GM21526 (cell line): ENCODE measurements around the gene PHF13.
A peak's percentile ranks its signal among the peaks of the same experiment; 100 is the strongest.

ENCODE experiments used
- ATAC-seq: cut with Tn5 transposase; IDR thresholded peaks from one replicate; pipeline ENCODE4 v1.9.1; 2021; ENCODE audit warnings: moderate library complexity; ENCODE audit not compliant: unreplicated experiment, low FRiP score

Gene PHF13

GRCh38 chr1:6613361-6614018 is at the start of gene PHF13:
PHF13 (plus strand) TSS chr1:6613731; CDS start chr1:6614067, 336 bp downstream.
- ATAC-seq: peak; percentile 84

GRCh38 chr1:6569033-6569432 is 44.5 kb upstream of the PHF13 start:
- no peak for ATAC-seq

GRCh38 chr1:6570100-6570499 is 43.4 kb upstream of the PHF13 start:
- ATAC-seq: no peak

GRCh38 chr1:6570987-6571386 is 42.5 kb upstream of the PHF13 start:
- no peak for ATAC-seq

GRCh38 chr1:6572653-6573383 is 40.7 kb upstream of the PHF13 start:
- ATAC-seq: no peak

- no peak for ATAC-seq
Observed at GRCh38 chr1:6574025-6574620, 39.4 kb upstream of the PHF13 start.

GRCh38 chr1:6574818-6575217 is 38.7 kb upstream of the PHF13 start:
- ATAC-seq: no peak

GRCh38 chr1:6577831-6578525 is 35.6 kb upstream of the PHF13 start:
- ATAC-seq: no peak

- ATAC-seq: no peak
Observed at GRCh38 chr1:6578624-6579373, 34.7 kb upstream of the PHF13 start.

- ATAC-seq: peak; percentile 95
Observed at GRCh38 chr1:6579374-6580118, 34.0 kb upstream of the PHF13 start, which contains the start of gene ZBTB48. ZBTB48 (plus strand) TSS chr1:6579994; CDS start chr1:6580610, 616 bp downstream.

GRCh38 chr1:6580119-6580592 is 33.4 kb upstream of the PHF13 start:
- ATAC-seq: no peak

GRCh38 chr1:6580593-6581409 is 32.7 kb upstream of the PHF13 start:
- no peak for ATAC-seq

- ATAC-seq: no peak
Observed at GRCh38 chr1:6581561-6582305, 31.8 kb upstream of the PHF13 start.

- ATAC-seq: no peak
Observed at GRCh38 chr1:6582370-6582769, 31.2 kb upstream of the PHF13 start.

GRCh38 chr1:6584126-6585080 is 29.1 kb upstream of the PHF13 start:
- no peak for ATAC-seq

- ATAC-seq: no peak
Observed at GRCh38 chr1:6585081-6585722, 28.3 kb upstream of the PHF13 start.
